HEK293 (cell line): ENCODE data around the gene GREM2.

Experiments
- CTCF ChIA-PET: fragments of 350-600 bp; formaldehyde crosslinking; extraction: SDS; loops from one replicate; lab custom pipeline; 2021; ENCODE audit warnings: antibody characterized with exemption; lab: Yijun Ruan, JAX
- POLR2A ChIA-PET: fragments of 300-600 bp; formaldehyde crosslinking; extraction: SDS; loops from one replicate; lab custom pipeline; 2020; ENCODE audit warnings: antibody characterized with exemption, inconsistent platforms; lab: Yijun Ruan, JAX
- H3K27ac ChIP-seq: fragments of 200-500 bp; sonication (Bioruptor generic); 2 replicates; pipeline ENCODE4 v1.5.1; 2014; ENCODE audit warnings: low read depth, low read length, control low read depth, inconsistent platforms; ENCODE audit errors: extremely low read depth
- H3K36me3 ChIP-seq, 2 experiments: fragments of 200-500 bp in 1 of 2; sonication (Bioruptor generic) in 1 of 2; 1 replicate in 1 of 2; 2 replicates in 1 of 2; pipeline ENCODE4 v1.5.1; 2014 to 2017; ENCODE audit warnings: inconsistent platforms in 2 of 2, low read length in 2 of 2; ENCODE audit not compliant: control insufficient read depth in 2 of 2, insufficient read depth in 1 of 2
- H3K4me1 ChIP-seq: fragments of 200-500 bp; sonication (Bioruptor generic); 2 replicates; pipeline ENCODE4 v1.5.1; 2014; ENCODE audit warnings: mild to moderate bottlenecking, low read length, inconsistent platforms; ENCODE audit not compliant: control insufficient read depth, insufficient read depth
- H3K4me3 ChIP-seq: 2 replicates; pipeline ENCODE4 v1.5.1; 2011; ENCODE audit warnings: low read depth, mild to moderate bottlenecking, control low read depth, low read length, moderate library complexity
- H3K9me3 ChIP-seq: fragments of 200-500 bp; sonication (Bioruptor generic); 2 replicates; pipeline ENCODE4 v1.5.1; 2014; ENCODE audit warnings: low read depth, low read length, inconsistent platforms; ENCODE audit not compliant: control insufficient read depth, insufficient read depth
- BCL11A ChIP-seq: fragments of 450-650 bp; formaldehyde crosslinking; IDR thresholded peaks from 2 replicates; pipeline ENCODE4 v1.5.1; 2016; ENCODE audit warnings: low read depth, missing biosample characterization, missing genetic modification characterization
- BCL6B ChIP-seq: fragments of 450-650 bp; formaldehyde crosslinking; IDR thresholded peaks from 2 replicates; pipeline ENCODE4 v1.5.1; 2017; ENCODE audit warnings: missing biosample characterization, missing genetic modification characterization
- EGR2 ChIP-seq: fragments of 450-650 bp; formaldehyde crosslinking; IDR thresholded peaks from 2 replicates; pipeline ENCODE4 v1.5.1; 2016; ENCODE audit warnings: low read depth, missing biosample characterization, missing genetic modification characterization
- GLI2 ChIP-seq: fragments of 450-650 bp; formaldehyde crosslinking; IDR thresholded peaks from 2 replicates; pipeline ENCODE4; 2017; ENCODE audit warnings: missing biosample characterization, missing genetic modification characterization, low read depth, borderline replicate concordance
- PRDM4 ChIP-seq: fragments of 450-650 bp; formaldehyde crosslinking; IDR thresholded peaks from 2 replicates; pipeline ENCODE4 v1.5.1; 2017; ENCODE audit warnings: missing biosample characterization, missing genetic modification characterization
- SALL2 ChIP-seq: fragments of 450-650 bp; formaldehyde crosslinking; IDR thresholded peaks from 2 replicates; pipeline ENCODE4 v1.5.0; 2017; ENCODE audit warnings: missing biosample characterization, mild to moderate bottlenecking, missing genetic modification characterization, borderline replicate concordance
- TRIM28 ChIP-seq: IDR thresholded peaks from 2 replicates; pipeline ENCODE4 v1.6.1; 2011; ENCODE audit warnings: low read length, control low read depth, borderline replicate concordance
- ZBTB7A ChIP-seq: fragments of 450-650 bp; formaldehyde crosslinking; IDR thresholded peaks from 2 replicates; pipeline ENCODE4 v1.5.1; 2016; ENCODE audit warnings: low read depth, missing biosample characterization, missing genetic modification characterization
- ZBTB8A ChIP-seq: fragments of 450-650 bp; formaldehyde crosslinking; IDR thresholded peaks from 2 replicates; pipeline ENCODE4 v1.5.1; 2016; ENCODE audit warnings: missing biosample characterization, missing genetic modification characterization
- ZNF18 ChIP-seq: fragments of 450-650 bp; formaldehyde crosslinking; IDR thresholded peaks from 2 replicates; pipeline ENCODE4 v1.5.1; 2016; ENCODE audit warnings: missing biosample characterization, missing genetic modification characterization
- ZNF184 ChIP-seq: fragments of 450-650 bp; IDR thresholded peaks from 2 replicates; pipeline ENCODE4 v1.5.1; 2018; ENCODE audit warnings: missing biosample characterization, mild to moderate bottlenecking, missing genetic modification characterization
- ZNF202 ChIP-seq: fragments of 450-650 bp; formaldehyde crosslinking; IDR thresholded peaks from 2 replicates; pipeline ENCODE4 v1.5.1; 2016; ENCODE audit warnings: missing biosample characterization, missing genetic modification characterization, borderline replicate concordance
- ZNF211 ChIP-seq: fragments of 450-650 bp; formaldehyde crosslinking; IDR thresholded peaks from 2 replicates; pipeline ENCODE4 v1.5.1; 2016; ENCODE audit warnings: low read depth, missing biosample characterization, missing genetic modification characterization
- ZNF350 ChIP-seq: fragments of 450-650 bp; formaldehyde crosslinking; IDR thresholded peaks from 2 replicates; pipeline ENCODE4 v1.5.0; 2017; ENCODE audit warnings: missing biosample characterization, mild to moderate bottlenecking, missing genetic modification characterization
- ZNF426 ChIP-seq: fragments of 450-650 bp; formaldehyde crosslinking; IDR thresholded peaks from 2 replicates; pipeline ENCODE4 v1.5.1; 2017; ENCODE audit warnings: missing biosample characterization, missing genetic modification characterization, mild to moderate bottlenecking, inconsistent platforms, moderate library complexity
- ZNF501 ChIP-seq: fragments of 450-650 bp; formaldehyde crosslinking; IDR thresholded peaks from 2 replicates; pipeline ENCODE4 v1.5.1; 2016; ENCODE audit warnings: missing biosample characterization, missing genetic modification characterization
- ZNF510 ChIP-seq: fragments of 450-650 bp; formaldehyde crosslinking; IDR thresholded peaks from 2 replicates; pipeline ENCODE4 v1.5.1; 2018; ENCODE audit warnings: mild to moderate bottlenecking, missing genetic modification characterization, missing biosample characterization; ENCODE audit not compliant: insufficient replicate concordance
- ZNF677 ChIP-seq: fragments of 450-650 bp; IDR thresholded peaks from 2 replicates; pipeline ENCODE4 v1.5.0; 2018; ENCODE audit warnings: missing biosample characterization, mild to moderate bottlenecking, missing genetic modification characterization, moderate library complexity
- ZSCAN18 ChIP-seq: fragments of 450-650 bp; formaldehyde crosslinking; IDR thresholded peaks from 2 replicates; pipeline ENCODE4 v1.5.1; 2016; ENCODE audit warnings: missing biosample characterization, missing genetic modification characterization
- TF ChIP-seq, protein P1 (sequence below): fragments of 450-650 bp; formaldehyde crosslinking; IDR thresholded peaks from 2 replicates; pipeline ENCODE4 v1.5.1; 2017; ENCODE audit warnings: missing biosample characterization, missing genetic modification characterization
- TF ChIP-seq, protein P2 (sequence below): fragments of 450-650 bp; formaldehyde crosslinking; IDR thresholded peaks from 2 replicates; pipeline ENCODE4 v1.5.1; 2016; ENCODE audit warnings: missing biosample characterization, missing genetic modification characterization

Gene GREM2

GRCh38 chr1:240630409-240630808 is 18.5 kb upstream of the GREM2 start (continued):
- TF ChIP-seq PRDM4 (tag by site-specific recombination): no peak
- TF ChIP-seq ZNF202 (tag by site-specific recombination): no peak

- POLR2A ChIA-PET: no interaction called here
- H3K27ac ChIP-seq: no peak overlapping the region
- no peak overlapping the region for H3K4me3 ChIP-seq
- H3K4me1 ChIP-seq: no peaks in the 10 kb centered on the region
- H3K9me3 ChIP-seq: no peaks in the 10 kb centered on the region
- H3K36me3 ChIP-seq: no peaks in the 10 kb centered on the region
- TF ChIP-seq EGR2 (tag by site-specific recombination): no peak
- no peak for TF ChIP-seq ZNF184 (tag by site-specific recombination)
- no peak for TF ChIP-seq ZSCAN18 (tag by site-specific recombination)
- TF ChIP-seq ZNF510: no peak
- no peak for TF ChIP-seq ZNF18 (tag by site-specific recombination)
- TF ChIP-seq ZNF501 (tag by site-specific recombination): no peak
- TF ChIP-seq ZNF426 (tag by site-specific recombination): no peak
- CTCF ChIA-PET: no interaction called here
Observed at GRCh38 chr1:240621249-240621648, 9.3 kb upstream of the GREM2 start.

- no peak overlapping the region for H3K27ac ChIP-seq
Observed at GRCh38 chr1:240619906-240620621, 8.1 kb upstream of the GREM2 start.

GRCh38 chr1:240619357-240619756 is 7.4 kb upstream of the GREM2 start:
- no peak overlapping the region for H3K4me3 ChIP-seq
- CTCF ChIA-PET: interaction anchor here (4.4 kb wide), 1 partner anchor 11 kb away, joined by 19 read pairs; no protein-coding TSS in a partner anchor
- no peak for TF ChIP-seq ZNF350 (tag by site-specific recombination)
- TF ChIP-seq GLI2 (tag by site-specific recombination): no peak
- TF ChIP-seq ZNF211 (tag by site-specific recombination): no peak
- TF ChIP-seq, protein P1, sequence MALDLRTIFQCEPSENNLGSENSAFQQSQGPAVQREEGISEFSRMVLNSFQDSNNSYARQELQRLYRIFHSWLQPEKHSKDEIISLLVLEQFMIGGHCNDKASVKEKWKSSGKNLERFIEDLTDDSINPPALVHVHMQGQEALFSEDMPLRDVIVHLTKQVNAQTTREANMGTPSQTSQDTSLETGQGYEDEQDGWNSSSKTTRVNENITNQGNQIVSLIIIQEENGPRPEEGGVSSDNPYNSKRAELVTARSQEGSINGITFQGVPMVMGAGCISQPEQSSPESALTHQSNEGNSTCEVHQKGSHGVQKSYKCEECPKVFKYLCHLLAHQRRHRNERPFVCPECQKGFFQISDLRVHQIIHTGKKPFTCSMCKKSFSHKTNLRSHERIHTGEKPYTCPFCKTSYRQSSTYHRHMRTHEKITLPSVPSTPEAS (tag by site-specific recombination): no peak
- TF ChIP-seq, protein P2, sequence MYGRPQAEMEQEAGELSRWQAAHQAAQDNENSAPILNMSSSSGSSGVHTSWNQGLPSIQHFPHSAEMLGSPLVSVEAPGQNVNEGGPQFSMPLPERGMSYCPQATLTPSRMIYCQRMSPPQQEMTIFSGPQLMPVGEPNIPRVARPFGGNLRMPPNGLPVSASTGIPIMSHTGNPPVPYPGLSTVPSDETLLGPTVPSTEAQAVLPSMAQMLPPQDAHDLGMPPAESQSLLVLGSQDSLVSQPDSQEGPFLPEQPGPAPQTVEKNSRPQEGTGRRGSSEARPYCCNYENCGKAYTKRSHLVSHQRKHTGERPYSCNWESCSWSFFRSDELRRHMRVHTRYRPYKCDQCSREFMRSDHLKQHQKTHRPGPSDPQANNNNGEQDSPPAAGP: no peak
- TF ChIP-seq BCL11A (tag by site-specific recombination): no peak
- TF ChIP-seq BCL6B: no peak

More at GRCh38 chr1:240619906-240620621, 8.1 kb upstream of the GREM2 start:
- no peaks in the 10 kb centered on the region for H3K4me1 ChIP-seq
- TF ChIP-seq TRIM28 (0 out of 2 replicates have a peak, but pooled peaks have one; percentile 28), SALL2 (tag by site-specific recombination) (no peak), ZNF677 (no peak), ZBTB8A (no peak), ZBTB7A (tag by site-specific recombination) (no peak)
- TF ChIP-seq, all 188 proteins: peak for 1
- CTCF ChIA-PET: interaction anchor here (0.6 to 4.4 kb wide), 3 partner anchors 11 to 271 kb away, joined by 3 to 19 read pairs (median 5); no protein-coding TSS in a partner anchor
- Histone ChIP-seq H3K36me3 (no peaks in the 10 kb centered on the region), H3K4me3 (no peak overlapping the region), H3K9me3 (no peaks in the 10 kb centered on the region)
- POLR2A ChIA-PET: interaction anchor here (0.5 kb wide), 1 partner anchor 15 kb away, joined by 3 read pairs; no protein-coding TSS in a partner anchor

More at GRCh38 chr1:240619357-240619756, 7.4 kb upstream of the GREM2 start:
- H3K36me3 ChIP-seq: no peaks in the 10 kb centered on the region
- H3K4me1 ChIP-seq: no peaks in the 10 kb centered on the region
- no peaks in the 10 kb centered on the region for H3K9me3 ChIP-seq
- POLR2A ChIA-PET: no interaction called here
- no peak overlapping the region for H3K27ac ChIP-seq
